ACC112 (cell line): Measurements from ENCODE around the gene LIN9.
"Not testable (repeated sequence)": the region's sequence is repeated elsewhere in the genome, so short reads cannot be mapped to it uniquely, and the experiment has no call there.

ENCODE experiments used
- H2AFZ ChIP-seq: fragments of 200-600 bp; sonication (generic); one replicate; pipeline ENCODE4 v1.6.0; 2017; ENCODE audit warnings: antibody characterized with exemption, low read length; ENCODE audit not compliant: unreplicated experiment
- H3K27ac ChIP-seq: fragments of 200-600 bp; sonication (generic); 2 replicates; pipeline ENCODE4 v1.5.1; 2014; ENCODE audit warnings: low read depth, mild to moderate bottlenecking, antibody characterized with exemption, low read length, moderate library complexity
- H3K27me3 ChIP-seq: fragments of 200-600 bp; sonication (generic); 2 replicates; pipeline ENCODE4 v1.6.1; 2014; ENCODE audit warnings: mild to moderate bottlenecking, antibody characterized with exemption, low read length, moderate library complexity, mixed read lengths; ENCODE audit not compliant: insufficient read depth
- H3K36me3 ChIP-seq: fragments of 200-600 bp; sonication (generic); 2 replicates; pipeline ENCODE4 v1.6.1; 2016; ENCODE audit warnings: mild to moderate bottlenecking, antibody characterized with exemption, low read length, moderate library complexity, mixed read lengths; ENCODE audit not compliant: insufficient read depth
- H3K4me1 ChIP-seq: fragments of 200-600 bp; sonication (generic); one replicate; pipeline ENCODE4 v1.6.1; 2016; ENCODE audit warnings: low read length, mixed read lengths; ENCODE audit not compliant: insufficient read depth, unreplicated experiment, control insufficient read depth
- H3K4me3 ChIP-seq: fragments of 200-600 bp; sonication (generic); 2 replicates; pipeline ENCODE4 v1.5.1; 2014; ENCODE audit warnings: mild to moderate bottlenecking, low read depth, low read length
- H3K79me2 ChIP-seq: fragments of 200-600 bp; sonication (generic); one replicate; pipeline ENCODE4 v1.6.0; 2016; ENCODE audit warnings: low read length; ENCODE audit not compliant: control insufficient read depth, unreplicated experiment, insufficient read depth

LIN9 gene

DNA sequence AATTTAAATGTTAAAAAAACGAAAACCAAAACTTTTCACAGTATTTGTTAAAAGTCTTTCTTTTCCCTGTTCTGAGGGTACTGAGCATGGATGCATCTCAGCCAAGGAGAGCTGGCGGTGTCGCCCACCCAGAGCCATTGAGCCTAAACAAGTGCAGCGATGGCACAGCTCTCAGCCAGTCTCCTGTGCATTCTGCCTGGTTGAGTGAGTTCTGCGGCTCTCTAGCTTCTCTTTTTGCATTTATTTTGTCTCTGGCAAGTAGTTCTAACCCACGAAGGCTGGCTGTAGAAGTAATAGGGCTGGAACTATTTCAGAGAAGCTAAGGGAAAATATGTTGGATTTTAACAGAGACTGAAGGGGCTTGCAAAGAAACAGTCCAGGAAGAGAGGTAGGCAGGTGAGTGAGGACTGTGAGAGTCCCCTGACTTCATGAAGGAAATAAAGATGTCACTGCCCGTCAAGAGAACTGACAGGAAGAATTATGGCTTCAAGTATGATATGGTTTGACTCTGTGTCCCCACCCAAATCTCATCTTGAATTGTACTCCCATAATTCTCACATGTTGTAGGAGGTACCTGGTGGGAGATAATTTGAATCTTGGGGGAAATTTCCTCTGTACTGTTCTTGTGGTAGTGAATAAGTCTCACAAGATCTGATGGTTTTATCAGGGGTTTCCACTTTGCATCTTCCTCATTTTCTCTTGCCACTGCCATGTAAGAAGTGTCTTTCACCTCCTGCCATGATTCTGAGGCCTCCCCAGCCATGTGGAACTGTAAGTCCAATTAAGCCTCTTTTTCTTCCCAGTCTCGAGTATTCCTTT is 35.7 kb upstream of the LIN9 start:
- Histone ChIP-seq H3K36me3 (no peaks in the 10 kb centered on the region), H3K4me1 (no peaks in the 10 kb centered on the region), H3K79me2 (no peaks in the 10 kb centered on the region), H2AFZ (no peak overlapping the region), H3K27me3 (peaks cover 3% of the 10 kb centered on the region; the same call in 1 of the 2 replicates), H3K4me3 (no peak overlapping the region), H3K27ac (no peak overlapping the region)

DNA sequence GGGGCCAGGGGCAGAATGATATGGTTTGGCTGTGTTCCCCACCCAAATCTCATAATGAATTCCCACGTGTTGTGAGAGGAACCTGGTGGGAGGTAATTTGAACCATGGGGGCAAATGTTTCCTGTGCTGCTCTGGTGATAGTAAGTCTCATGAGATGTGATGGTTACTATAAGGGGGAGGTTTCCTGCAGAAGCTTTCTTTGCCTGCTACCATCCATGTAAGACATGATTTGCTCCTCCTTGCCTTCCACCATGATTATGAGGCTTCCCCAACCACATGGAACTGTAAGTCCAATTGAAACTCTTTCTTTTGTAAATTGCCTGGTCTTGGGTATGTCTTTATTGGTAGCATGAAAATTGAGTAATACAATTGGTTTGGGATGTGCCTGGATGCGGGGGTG is 33.7 kb upstream of the LIN9 start:
- Histone ChIP-seq H2AFZ (no peak overlapping the region), H3K79me2 (no peaks in the 10 kb centered on the region), H3K36me3 (no peaks in the 10 kb centered on the region), H3K27me3 (peaks cover 7% of the 10 kb centered on the region; the same call in 1 of the 2 replicates), H3K4me3 (no peak overlapping the region), H3K4me1 (no peaks in the 10 kb centered on the region), H3K27ac (no peak overlapping the region)

DNA sequence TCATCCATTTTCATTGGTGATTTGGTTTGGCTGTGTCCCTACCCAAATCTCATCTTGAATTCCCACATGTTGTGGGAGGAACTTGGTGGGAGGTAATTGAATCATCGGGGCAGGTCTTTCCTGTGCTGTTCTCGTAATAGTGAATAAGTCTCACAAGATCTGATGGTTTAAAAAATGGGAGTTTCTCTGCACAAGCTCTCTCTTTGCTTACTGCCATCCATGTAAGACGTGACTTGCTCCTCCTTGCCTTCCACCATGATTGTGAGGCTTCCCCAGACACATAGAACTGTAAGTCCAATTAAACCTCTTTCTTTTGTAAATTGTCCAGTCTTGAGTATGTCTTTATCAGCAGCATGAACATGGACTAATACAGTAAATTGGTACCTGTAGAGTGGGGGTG is 31.1 kb upstream of the LIN9 start:
- H3K27ac ChIP-seq, H3K4me1 ChIP-seq, H2AFZ ChIP-seq, H3K36me3 ChIP-seq, H3K27me3 ChIP-seq, H3K79me2 ChIP-seq, H3K4me3 ChIP-seq: not testable (repeated sequence)

DNA sequence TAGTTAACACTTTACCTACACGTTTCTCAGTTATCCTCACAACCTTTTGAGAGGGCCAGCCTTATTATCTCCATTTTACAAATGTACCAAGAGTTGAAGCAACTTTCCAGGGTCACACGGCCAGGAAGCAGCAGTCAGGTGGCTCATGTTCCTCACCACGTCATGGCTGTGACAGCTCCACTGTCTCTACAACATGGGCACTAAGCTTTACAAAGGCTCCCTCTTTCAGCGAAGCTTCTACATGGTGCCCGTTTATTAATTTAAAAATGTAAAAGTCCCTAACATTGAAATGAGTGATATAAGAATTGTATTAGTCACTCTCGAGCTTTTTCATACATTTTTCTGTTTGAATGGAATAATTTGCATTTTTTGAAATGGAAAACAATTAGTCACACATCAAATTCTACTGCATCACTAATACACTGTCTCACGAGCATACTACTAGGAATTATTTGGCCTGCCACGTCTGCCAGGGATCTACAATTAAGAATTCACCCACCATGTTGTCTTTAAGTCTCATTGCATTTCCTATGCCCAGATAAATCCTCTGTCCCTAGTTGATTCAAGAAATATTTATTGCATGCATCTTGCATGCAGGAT is 28.4 kb upstream of the LIN9 start:
- no peaks in the 10 kb centered on the region for H3K4me1 ChIP-seq
- no peak overlapping the region for H2AFZ ChIP-seq
- H3K79me2 ChIP-seq = no peaks in the 10 kb centered on the region
- H3K4me3 ChIP-seq = no peak overlapping the region
- H3K36me3 ChIP-seq = no peaks in the 10 kb centered on the region
- no peak overlapping the region for H3K27ac ChIP-seq
- peaks cover 7% of the 10 kb centered on the region; the same call in 1 of the 2 replicates for H3K27me3 ChIP-seq

DNA sequence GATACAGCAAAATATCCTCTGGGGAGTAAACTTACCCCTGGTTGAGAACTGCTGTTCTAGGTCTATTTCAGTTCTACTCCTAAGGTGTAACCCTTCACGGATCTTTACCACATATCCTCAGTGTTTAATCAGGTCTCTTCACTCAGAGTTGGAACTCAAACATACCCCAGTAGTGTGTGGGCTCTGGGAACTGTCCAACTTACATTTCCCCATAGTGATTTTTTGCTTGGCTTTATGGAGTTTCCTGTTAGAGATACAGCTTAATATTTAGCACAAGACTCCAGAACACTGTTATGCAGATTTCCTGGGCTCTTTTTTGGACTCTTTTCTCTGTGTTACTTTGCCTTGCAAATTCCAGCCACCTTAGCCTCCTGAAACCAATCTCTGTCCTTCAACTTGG is 26.7 kb upstream of the LIN9 start:
- no peak overlapping the region for H3K27ac ChIP-seq
- no peaks in the 10 kb centered on the region for H3K79me2 ChIP-seq

DNA sequence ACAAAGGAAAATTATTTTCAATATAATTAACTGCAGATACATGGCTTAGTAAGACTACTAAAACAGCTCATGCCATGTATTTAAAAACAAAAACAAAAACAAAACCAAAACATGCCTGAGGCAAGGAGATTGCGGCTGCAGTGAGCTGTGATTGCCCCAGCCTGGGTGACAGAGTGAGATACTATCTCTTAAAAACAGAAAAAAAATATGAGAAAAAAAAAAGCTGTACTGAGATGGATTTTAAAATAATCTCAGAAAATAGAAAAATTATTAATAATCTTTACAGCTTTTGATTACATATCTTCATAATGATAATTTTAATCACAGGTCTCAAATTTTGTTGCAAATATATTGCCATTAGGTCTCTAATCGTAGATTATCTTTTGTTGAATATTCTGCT is 24.0 kb upstream of the LIN9 start:
- no peaks in the 10 kb centered on the region for H3K4me1 ChIP-seq
- no peaks in the 10 kb centered on the region for H3K36me3 ChIP-seq
- no peak overlapping the region for H3K27ac ChIP-seq
- peak overlapping the region; percentile 58 for H2AFZ ChIP-seq
- no peaks in the 10 kb centered on the region for H3K27me3 ChIP-seq
- H3K4me3 ChIP-seq = peak overlapping the region; percentile 67
- H3K79me2 ChIP-seq = no peaks in the 10 kb centered on the region

More for the DNA sequence above, 26.7 kb upstream of the LIN9 start:
- no peak overlapping the region for H2AFZ ChIP-seq
- no peaks in the 10 kb centered on the region for H3K36me3 ChIP-seq
- peaks cover 7% of the 10 kb centered on the region; the same call in 1 of the 2 replicates for H3K27me3 ChIP-seq
- no peak overlapping the region for H3K4me3 ChIP-seq
- H3K4me1 ChIP-seq = no peaks in the 10 kb centered on the region

DNA sequence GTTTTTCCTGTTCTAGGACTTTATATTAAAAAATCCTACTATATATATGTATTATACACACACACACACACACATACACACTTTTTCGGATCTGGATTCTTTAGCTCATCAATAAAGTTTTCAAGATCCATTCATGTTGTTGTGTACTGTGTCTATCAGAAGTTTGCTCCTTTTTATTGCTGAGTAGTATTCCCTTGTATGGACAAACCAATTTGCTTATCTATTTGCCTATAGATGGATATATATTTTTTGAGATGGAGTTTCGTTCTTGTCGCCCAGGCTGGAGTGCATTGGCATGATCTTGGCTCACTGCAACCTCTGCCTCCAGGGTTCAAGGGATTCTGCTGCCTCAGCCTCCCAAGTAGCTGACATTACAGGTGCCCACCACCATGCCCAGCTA is 20.3 kb upstream of the LIN9 start:
- no peak overlapping the region for H2AFZ ChIP-seq
- no peaks in the 10 kb centered on the region for H3K36me3 ChIP-seq
- no peaks in the 10 kb centered on the region for H3K27me3 ChIP-seq
- H3K4me1 ChIP-seq = peaks cover 6% of the 10 kb centered on the region
- no peaks in the 10 kb centered on the region for H3K79me2 ChIP-seq
- H3K27ac ChIP-seq = no peak overlapping the region
- no peak overlapping the region for H3K4me3 ChIP-seq

DNA sequence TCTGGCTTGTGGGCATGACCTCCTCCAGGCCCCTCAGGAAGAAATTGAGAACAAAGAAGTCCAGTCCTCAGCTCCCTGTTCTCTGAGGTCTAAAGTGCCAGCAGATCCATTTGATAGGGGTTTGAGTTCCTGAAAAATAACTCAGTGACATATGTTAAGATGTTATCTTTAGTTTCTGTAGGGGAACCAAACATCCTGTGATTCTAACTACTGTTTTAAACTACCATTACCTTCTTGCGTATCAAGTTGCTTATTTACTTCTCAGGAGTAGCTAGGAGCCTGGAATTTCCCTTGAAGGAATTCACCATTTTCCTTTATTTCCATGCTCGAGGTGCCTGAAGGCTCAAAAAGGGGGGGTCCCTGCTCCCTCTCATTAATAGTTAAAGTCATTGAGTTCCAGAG is 18.8 kb upstream of the LIN9 start:
- Histone ChIP-seq H3K4me1 (peaks cover 6% of the 10 kb centered on the region), H3K27me3 (no peaks in the 10 kb centered on the region), H3K36me3 (no peaks in the 10 kb centered on the region), H2AFZ (no peak overlapping the region), H3K27ac (no peak overlapping the region), H3K79me2 (no peaks in the 10 kb centered on the region), H3K4me3 (no peak overlapping the region)

DNA sequence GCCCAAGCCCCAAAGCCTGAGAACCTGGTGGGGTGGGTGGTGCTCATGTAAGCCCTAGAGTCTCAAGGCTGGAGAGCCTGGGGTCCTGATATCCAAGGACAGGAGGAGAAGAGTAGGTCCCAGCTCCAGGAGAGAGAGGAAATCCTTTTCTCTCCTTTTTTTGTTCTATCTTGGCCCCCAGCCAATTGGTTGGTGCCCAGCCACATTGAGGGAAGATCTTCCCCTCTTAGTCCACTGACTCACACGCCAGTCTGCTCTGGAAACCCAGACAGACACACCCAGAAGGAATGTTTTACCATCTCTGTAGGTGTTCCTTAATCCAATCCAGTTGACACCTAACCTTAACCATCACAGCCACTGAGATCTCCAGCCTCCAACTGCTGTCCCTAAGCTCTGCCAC is 16.2 kb upstream of the LIN9 start:
- Histone ChIP-seq H3K4me3 (no peak overlapping the region), H3K4me1 (peaks cover 6% of the 10 kb centered on the region), H2AFZ (no peak overlapping the region), H3K36me3 (no peaks in the 10 kb centered on the region), H3K27ac (no peak overlapping the region), H3K79me2 (no peaks in the 10 kb centered on the region), H3K27me3 (no peaks in the 10 kb centered on the region)

DNA sequence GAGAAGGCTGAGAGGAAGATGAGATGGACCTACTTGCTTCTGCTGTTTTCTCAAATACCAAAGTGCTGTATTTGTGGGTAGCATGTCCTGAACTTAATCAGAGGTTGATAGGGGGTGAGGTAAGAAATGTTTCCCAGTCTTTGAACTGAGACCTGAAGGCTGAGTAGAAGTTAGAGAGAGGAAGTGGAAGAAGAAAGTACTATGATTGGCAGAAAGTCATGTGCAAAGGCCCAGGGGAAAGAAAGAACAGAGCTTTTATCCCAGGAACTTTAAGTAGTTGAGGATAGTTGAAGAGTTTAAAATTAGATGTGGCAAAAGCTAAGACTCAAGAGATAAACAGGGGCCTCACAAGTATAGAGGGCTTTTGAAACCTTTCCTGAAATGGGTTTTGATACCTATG is 15.5 kb upstream of the LIN9 start:
- Histone ChIP-seq H3K4me1 (peaks cover 6% of the 10 kb centered on the region), H3K27me3 (no peaks in the 10 kb centered on the region), H3K79me2 (no peaks in the 10 kb centered on the region), H3K36me3 (no peaks in the 10 kb centered on the region), H3K27ac (no peak overlapping the region), H3K4me3 (no peak overlapping the region), H2AFZ (no peak overlapping the region)

DNA sequence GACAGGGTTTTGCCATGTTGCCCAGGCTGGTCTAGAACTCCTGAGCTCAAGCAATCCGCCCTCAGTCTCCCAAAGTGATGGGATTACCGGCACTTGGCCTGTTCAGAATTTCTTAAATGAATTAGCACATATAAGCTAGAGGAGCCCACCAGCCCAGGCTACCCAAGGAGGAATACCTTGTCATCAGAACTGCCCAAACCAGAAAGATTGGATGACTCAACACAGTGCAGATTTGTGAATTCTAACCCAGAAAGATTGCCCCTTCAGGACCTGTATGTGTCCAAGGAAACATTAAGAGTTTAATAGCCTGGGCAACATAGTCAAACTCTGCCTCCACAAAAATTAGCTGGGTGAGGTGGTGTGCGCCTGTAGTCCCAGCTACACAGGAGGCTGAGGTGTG is 14.0 kb upstream of the LIN9 start:
- H3K36me3 ChIP-seq = no peaks in the 10 kb centered on the region
- H3K27me3 ChIP-seq = peaks cover 3% of the 10 kb centered on the region; the same call in 1 of the 2 replicates
- H3K27ac ChIP-seq = no peak overlapping the region
- no peak overlapping the region for H3K4me3 ChIP-seq
- H2AFZ ChIP-seq = no peak overlapping the region
- peaks cover 6% of the 10 kb centered on the region for H3K4me1 ChIP-seq
- no peaks in the 10 kb centered on the region for H3K79me2 ChIP-seq
